Activated CD4-positive, alpha-beta memory T cell treated with anti-CD3 and anti-CD28 coated beads, Interleukin-2, amount 10 ng/mL, durations not matched to agents 7 days and 5 days (primary cell): ENCODE data around the gene FAM50B. TPM values are rescaled to one million over a fixed set of nuclear protein-coding genes. Genes with fewer than 3 reads are reported as not detected.
"Not testable (repeated sequence)": the region's sequence is repeated elsewhere in the genome, so short reads cannot be mapped to it uniquely, and the experiment has no call there.

Experiments used
- CTCF ChIA-PET: fragments of 350-600 bp; sonication (Branson Sonifier 250); formaldehyde crosslinking; loops from one replicate; lab custom pipeline; 2021; ENCODE audit warnings: antibody characterized with exemption, inconsistent platforms; lab: Charles Lee
- POLR2A ChIA-PET: fragments of 350-600 bp; sonication (Branson Sonifier 250); formaldehyde crosslinking; loops from one replicate; lab custom pipeline; 2021; ENCODE audit warnings: antibody characterized with exemption; lab: Charles Lee
- DNase-seq: peaks from one replicate; pipeline ENCODE4 v3.0.0-alpha.2; 2020
- H3K27ac Mint-ChIP-seq: one replicate; pipeline ENCODE4 v1.8.0; 2021; ENCODE audit warnings: mild to moderate bottlenecking, mixed read lengths
- H3K27me3 Mint-ChIP-seq: one replicate; pipeline ENCODE4 v1.8.0; 2021; ENCODE audit warnings: mixed read lengths
- H3K36me3 Mint-ChIP-seq: one replicate; pipeline ENCODE4 v1.8.0; 2021; ENCODE audit warnings: low read depth, mixed read lengths
- H3K4me1 Mint-ChIP-seq: one replicate; pipeline ENCODE4 v1.8.0; 2021; ENCODE audit warnings: mixed read lengths
- H3K4me3 Mint-ChIP-seq: one replicate; pipeline ENCODE4 v1.8.0; 2021; ENCODE audit warnings: mild to moderate bottlenecking, mixed read lengths
- H3K9me3 Mint-ChIP-seq: one replicate; pipeline ENCODE4 v1.8.0; 2021; ENCODE audit warnings: mixed read lengths
- total RNA-seq, 2 experiments: library from RNA; stranded (reverse); gene quantifications; one replicate each; pipeline ENCODE4 v1.2.3, GENCODE V29; 2021

Gene FAM50B
- total RNA-seq, 2 experiments from 2014 or later, result 14.4 to 14.7 TPM

- H3K27me3 Mint-ChIP-seq, result peaks cover 13% of the 10 kb centered on the region
- CTCF ChIA-PET, result no interaction called here
- DNase-seq, result no peak
- no peak overlapping the region for H3K4me3 Mint-ChIP-seq
- POLR2A ChIA-PET, result no interaction called here
- H3K36me3 Mint-ChIP-seq, result peaks cover 4% of the 10 kb centered on the region
- no peaks in the 10 kb centered on the region for H3K4me1 Mint-ChIP-seq
- H3K9me3 Mint-ChIP-seq, result peaks cover 2% of the 10 kb centered on the region
- no peak overlapping the region for H3K27ac Mint-ChIP-seq
Measured at GRCh38 chr6:3859878-3860552, 10.8 kb downstream of the FAM50B start.

- Mint-ChIP-seq H3K27me3 (peaks cover 13% of the 10 kb centered on the region), H3K9me3 (peaks cover 2% of the 10 kb centered on the region), H3K27ac (no peak overlapping the region), H3K36me3 (peaks cover 4% of the 10 kb centered on the region), H3K4me1 (no peaks in the 10 kb centered on the region), H3K4me3 (no peak overlapping the region)
- POLR2A ChIA-PET, result interaction anchor here (1.0 kb wide), 1 partner anchor 10 kb away, joined by 4 read pairs; no protein-coding TSS in a partner anchor
- no peak for DNase-seq
- CTCF ChIA-PET, result no interaction called here
Measured at GRCh38 chr6:3861424-3861823, 12.3 kb downstream of the FAM50B start.

GRCh38 chr6:3862038-3862437 is 12.9 kb downstream of the FAM50B start:
- Mint-ChIP-seq H3K27me3 (peaks cover 13% of the 10 kb centered on the region), H3K27ac (no peak overlapping the region), H3K9me3 (peaks cover 2% of the 10 kb centered on the region), H3K36me3 (peaks cover 4% of the 10 kb centered on the region), H3K4me3 (no peak overlapping the region), H3K4me1 (peaks cover 2% of the 10 kb centered on the region)
- CTCF ChIA-PET, result no interaction called here
- no peak for DNase-seq
- POLR2A ChIA-PET, result interaction anchor here (1.0 kb wide), 1 partner anchor 11 kb away, joined by 4 read pairs; no protein-coding TSS in a partner anchor

GRCh38 chr6:3863322-3863721 is 14.1 kb downstream of the FAM50B start:
- CTCF ChIA-PET, result not testable (repeated sequence)
- peaks cover 10% of the 10 kb centered on the region for H3K27me3 Mint-ChIP-seq

GRCh38 chr6:3865463-3865862 is 16.3 kb downstream of the FAM50B start:
- DNase-seq, result no peak
- ChIA-PET POLR2A (interaction anchor here (3.9 kb wide), 1 partner anchor 16 kb away, joined by 34 read pairs; the partner anchor contains the start of gene FAM50B), CTCF (no interaction called here)
- peaks cover 6% of the 10 kb centered on the region for H3K36me3 Mint-ChIP-seq
- no peak overlapping the region for H3K4me3 Mint-ChIP-seq
- peaks cover 2% of the 10 kb centered on the region for H3K9me3 Mint-ChIP-seq
- peaks cover 34% of the 10 kb centered on the region for H3K4me1 Mint-ChIP-seq
- H3K27me3 Mint-ChIP-seq, result peaks cover 5% of the 10 kb centered on the region
- H3K27ac Mint-ChIP-seq, result no peak overlapping the region

More at GRCh38 chr6:3863322-3863721, 14.1 kb downstream of the FAM50B start:
- peaks cover 13% of the 10 kb centered on the region for H3K4me1 Mint-ChIP-seq
- H3K9me3 Mint-ChIP-seq, H3K4me3 Mint-ChIP-seq, DNase-seq, H3K36me3 Mint-ChIP-seq, POLR2A ChIA-PET, H3K27ac Mint-ChIP-seq: not testable (repeated sequence)

- no peak for DNase-seq
- peaks cover 36% of the 10 kb centered on the region for H3K4me1 Mint-ChIP-seq
- ChIA-PET CTCF (interaction anchor here (0.6 to 2.9 kb wide), 6 partner anchors 11 to 1135 kb away, joined by 3 to 27 read pairs (median 4); partner anchors contain the start of gene FAM50B), POLR2A (interaction anchor here (0.8 to 3.9 kb wide), 3 partner anchors 15 to 21 kb away, joined by 3 to 34 read pairs (median 5); partner anchors contain the start of gene FAM50B)
- no peaks in the 10 kb centered on the region for H3K9me3 Mint-ChIP-seq
- peak overlapping the region; percentile 41 for H3K4me3 Mint-ChIP-seq
- no peaks in the 10 kb centered on the region for H3K27me3 Mint-ChIP-seq
- H3K27ac Mint-ChIP-seq, result peak overlapping the region; percentile 78
- H3K36me3 Mint-ChIP-seq, result peaks cover 2% of the 10 kb centered on the region
Measured at GRCh38 chr6:3867641-3868502, 18.7 kb downstream of the FAM50B start.

GRCh38 chr6:3868544-3868943 is 19.4 kb downstream of the FAM50B start:
- H3K27me3 Mint-ChIP-seq, result no peaks in the 10 kb centered on the region
- peaks cover 36% of the 10 kb centered on the region for H3K4me1 Mint-ChIP-seq
- H3K36me3 Mint-ChIP-seq, result peaks cover 2% of the 10 kb centered on the region
- no peaks in the 10 kb centered on the region for H3K9me3 Mint-ChIP-seq
- H3K4me3 Mint-ChIP-seq, result no peak overlapping the region
- no peak for DNase-seq
- ChIA-PET POLR2A (interaction anchor here (0.8 to 3.9 kb wide), 3 partner anchors 16 to 22 kb away, joined by 3 to 34 read pairs (median 5); partner anchors contain the start of gene FAM50B), CTCF (interaction anchor here (1.4 to 2.9 kb wide), 4 partner anchors 19 to 109 kb away, joined by 4 to 27 read pairs (median 6); partner anchors contain the start of gene FAM50B)
- peak overlapping the region; percentile 78 for H3K27ac Mint-ChIP-seq

- ChIA-PET CTCF (no interaction called here), POLR2A (interaction anchor here (3.9 kb wide), 1 partner anchor 19 kb away, joined by 34 read pairs; the partner anchor contains the start of gene FAM50B)
- H3K9me3 Mint-ChIP-seq, result no peaks in the 10 kb centered on the region
- peaks cover 2% of the 10 kb centered on the region for H3K36me3 Mint-ChIP-seq
- H3K4me1 Mint-ChIP-seq, result peaks cover 36% of the 10 kb centered on the region
- no peak for DNase-seq
- H3K27ac Mint-ChIP-seq, result peak overlapping the region; percentile 80
- no peaks in the 10 kb centered on the region for H3K27me3 Mint-ChIP-seq
- H3K4me3 Mint-ChIP-seq, result no peak overlapping the region
Measured at GRCh38 chr6:3869284-3869631, 20.1 kb downstream of the FAM50B start.

- Mint-ChIP-seq H3K27ac (peak overlapping the region; percentile 80), H3K4me1 (peaks cover 36% of the 10 kb centered on the region), H3K27me3 (no peaks in the 10 kb centered on the region), H3K36me3 (peaks cover 2% of the 10 kb centered on the region), H3K9me3 (no peaks in the 10 kb centered on the region), H3K4me3 (no peak overlapping the region)
- DNase-seq, result no peak
- POLR2A ChIA-PET, result interaction anchor here (0.6 kb wide), 1 partner anchor 22 kb away, joined by 3 read pairs; no protein-coding TSS in a partner anchor
- CTCF ChIA-PET, result interaction anchor here (0.7 kb wide), 1 partner anchor 21 kb away, joined by 3 read pairs; the partner anchor contains the start of gene FAM50B
Measured at GRCh38 chr6:3869632-3870527, 20.7 kb downstream of the FAM50B start.

GRCh38 chr6:3870528-3870925 is 21.4 kb downstream of the FAM50B start:
- ChIA-PET POLR2A (interaction anchor here (0.6 kb wide), 1 partner anchor 23 kb away, joined by 3 read pairs; no protein-coding TSS in a partner anchor), CTCF (interaction anchor here (0.7 kb wide), 1 partner anchor 21 kb away, joined by 3 read pairs; the partner anchor contains the start of gene FAM50B)
- Mint-ChIP-seq H3K9me3 (no peaks in the 10 kb centered on the region), H3K27ac (peak overlapping the region; percentile 80), H3K27me3 (no peaks in the 10 kb centered on the region), H3K36me3 (peaks cover 2% of the 10 kb centered on the region), H3K4me1 (peaks cover 36% of the 10 kb centered on the region), H3K4me3 (no peak overlapping the region)
- no peak for DNase-seq

- CTCF ChIA-PET, result no interaction called here
Measured at GRCh38 chr6:3871515-3871914, 22.3 kb downstream of the FAM50B start.

More at GRCh38 chr6:3871515-3871914, 22.3 kb downstream of the FAM50B start:
- peaks cover 2% of the 10 kb centered on the region for H3K27me3 Mint-ChIP-seq
- POLR2A ChIA-PET, result interaction anchor here (1.7 kb wide), 1 partner anchor 23 kb away, joined by 5 read pairs; the partner anchor contains the start of gene FAM50B
- DNase-seq, result no peak
- H3K36me3 Mint-ChIP-seq, result peaks cover 2% of the 10 kb centered on the region
- peaks cover 36% of the 10 kb centered on the region for H3K4me1 Mint-ChIP-seq
- no peak overlapping the region for H3K27ac Mint-ChIP-seq
- H3K9me3 Mint-ChIP-seq, result no peaks in the 10 kb centered on the region
- H3K4me3 Mint-ChIP-seq, result no peak overlapping the region
